K562 (cell line): ENCODE data around the gene AURKB. TPM values are rescaled to one million over a fixed set of nuclear protein-coding genes. Genes with fewer than 3 reads are reported as not detected.

Source experiments
- GABPB2 ChIP-seq: fragments of 250-450 bp; sonication (Bioruptor Pico); conservative IDR thresholded peaks from 2 replicates; pipeline ENCODE4 v1.5.1; 2021; ENCODE audit warnings: mild to moderate bottlenecking
- KDM5B ChIP-seq: fragments of 200-600 bp; sonication (generic); IDR thresholded peaks from 2 replicates; pipeline ENCODE4 v1.6.1; 2012; ENCODE audit warnings: low read depth, mild to moderate bottlenecking, moderate library complexity, low read length, control low read depth, inconsistent platforms; ENCODE audit not compliant: insufficient replicate concordance
- MEF2D ChIP-seq: conservative IDR thresholded peaks from 2 replicates; pipeline ENCODE4 v1.6.1; 2016; ENCODE audit warnings: low read depth, missing genetic modification characterization, missing compliant biosample characterization
- PCBP2 ChIP-seq: fragments of 200-400 bp; formaldehyde crosslinking; IDR thresholded peaks from 2 replicates; pipeline ENCODE4 v1.6.1; 2018; ENCODE audit warnings: low read length, low read depth, mild to moderate bottlenecking, moderate library complexity; ENCODE audit not compliant: poor library complexity, severe bottlenecking
- PHF20 ChIP-seq: fragments of 450-650 bp; IDR thresholded peaks from 2 replicates; pipeline ENCODE4 v1.6.1; 2018; ENCODE audit not compliant: partially characterized antibody
- PHF8 ChIP-seq: fragments of 200-600 bp; sonication (generic); IDR thresholded peaks from 2 replicates; pipeline ENCODE4 v1.6.1; 2012; ENCODE audit warnings: mixed run types, mild to moderate bottlenecking, inconsistent platforms, low read length, moderate library complexity, borderline replicate concordance
- RCOR1 ChIP-seq, 2 experiments: IDR thresholded peaks; 2 replicates each; pipeline ENCODE4 v1.6.1; 2012; ENCODE audit warnings: low read depth in 2 of 2, low read length in 2 of 2, borderline replicate concordance in 1 of 2, improper control_type of control experiment in 1 of 2
- SIN3A ChIP-seq, 2 experiments: fragments of 150-350 bp in 1 of 2; IDR thresholded peaks; 2 replicates each; pipeline ENCODE4 v1.6.1; 2011 to 2016; ENCODE audit warnings: borderline replicate concordance in 2 of 2, low read depth in 2 of 2, low read length in 2 of 2, mild to moderate bottlenecking in 2 of 2, moderate library complexity in 2 of 2; ENCODE audit not compliant: control insufficient read depth in 1 of 2
- TAF1 ChIP-seq: IDR thresholded peaks from 2 replicates; pipeline ENCODE4 v1.6.1; 2011; ENCODE audit warnings: mild to moderate bottlenecking, low read length, moderate library complexity; ENCODE audit not compliant: insufficient read depth, control insufficient read depth, severe bottlenecking; ENCODE audit errors: extremely low read depth
- TCF3 ChIP-seq: sonication (generic); formaldehyde crosslinking; IDR thresholded peaks from 2 replicates; pipeline ENCODE4 v1.4.0; 2020; ENCODE audit warnings: mild to moderate bottlenecking, missing genetic modification reagents
- ZKSCAN8 ChIP-seq: fragments of 200-800 bp; sonication (Bioruptor generic); IDR thresholded peaks from 2 replicates; pipeline ENCODE4 v1.6.1; 2016; ENCODE audit warnings: missing genetic modification characterization, missing compliant biosample characterization
- ZNF143 ChIP-seq: sonication (generic); formaldehyde crosslinking; IDR thresholded peaks from 2 replicates; pipeline ENCODE4 v1.9.0; 2022; ENCODE audit warnings: mild to moderate bottlenecking, missing genetic modification reagents
- ZNF644 ChIP-seq: fragments of 200-800 bp; sonication (Bioruptor generic); IDR thresholded peaks from 2 replicates; pipeline ENCODE4 v1.6.1; 2016; ENCODE audit warnings: low read depth, missing genetic modification characterization, missing compliant biosample characterization
- polyA plus RNA-seq, 8 experiments: library from polyadenylated mRNA; depleted of rRNA in 4 of 8; stranded (reverse) in 5 of 8; unstranded in 3 of 8; fragments of >200 nt; fragmentation: Nextera tagmentation in 2 of 8; fragmentation: Illumina TruSeq in 1 of 8; extraction: Ambion mirVana in 2 of 8; extraction: Trizol in 1 of 8; gene quantifications; 2 replicates each; pipeline versions ENCODE4 v1.2.1 to v1.2.3, GENCODE V29; 2011 to 2014; ENCODE audit warnings: inconsistent platforms in 1 of 8, missing spikeins in 1 of 8
- total RNA-seq, 7 experiments: library from RNA; depleted of rRNA in 6 of 7; stranded (reverse); fragments of >200 nt in 6 of 7; fragmentation: Illumina TruSeq in 2 of 7; extraction: Trizol in 2 of 7; gene quantifications; 2 replicates each; pipeline versions ENCODE4 v1.2.1 to v1.2.3, GENCODE V29; 2011 to 2021; ENCODE audit warnings: low replicate concordance in 1 of 7
- TF ChIP-seq, protein P1 (sequence below): fragments of 250-450 bp; sonication (Bioruptor Pico); IDR thresholded peaks from 2 replicates; pipeline ENCODE4 v1.5.0; 2021; ENCODE audit warnings: mild to moderate bottlenecking, borderline replicate concordance
- TF ChIP-seq, protein P2 (sequence below): fragments of 450-650 bp; formaldehyde crosslinking; IDR thresholded peaks from 2 replicates; pipeline ENCODE4 v1.4.0; 2022; ENCODE audit warnings: mild to moderate bottlenecking, moderate library complexity
- TF ChIP-seq, protein P3 (sequence below): sonication (generic); formaldehyde crosslinking; IDR thresholded peaks from 2 replicates; pipeline ENCODE4 v1.8.0; 2023; ENCODE audit warnings: missing genetic modification reagents, mild to moderate bottlenecking, borderline replicate concordance

The AURKB gene
- total and polyA plus RNA-seq, 9 of the 15 experiments (the other 6 are each of a cell fraction or from before 2014, with no cell fraction given), result 27.2 to 114 (median 74.8) TPM

DNA sequence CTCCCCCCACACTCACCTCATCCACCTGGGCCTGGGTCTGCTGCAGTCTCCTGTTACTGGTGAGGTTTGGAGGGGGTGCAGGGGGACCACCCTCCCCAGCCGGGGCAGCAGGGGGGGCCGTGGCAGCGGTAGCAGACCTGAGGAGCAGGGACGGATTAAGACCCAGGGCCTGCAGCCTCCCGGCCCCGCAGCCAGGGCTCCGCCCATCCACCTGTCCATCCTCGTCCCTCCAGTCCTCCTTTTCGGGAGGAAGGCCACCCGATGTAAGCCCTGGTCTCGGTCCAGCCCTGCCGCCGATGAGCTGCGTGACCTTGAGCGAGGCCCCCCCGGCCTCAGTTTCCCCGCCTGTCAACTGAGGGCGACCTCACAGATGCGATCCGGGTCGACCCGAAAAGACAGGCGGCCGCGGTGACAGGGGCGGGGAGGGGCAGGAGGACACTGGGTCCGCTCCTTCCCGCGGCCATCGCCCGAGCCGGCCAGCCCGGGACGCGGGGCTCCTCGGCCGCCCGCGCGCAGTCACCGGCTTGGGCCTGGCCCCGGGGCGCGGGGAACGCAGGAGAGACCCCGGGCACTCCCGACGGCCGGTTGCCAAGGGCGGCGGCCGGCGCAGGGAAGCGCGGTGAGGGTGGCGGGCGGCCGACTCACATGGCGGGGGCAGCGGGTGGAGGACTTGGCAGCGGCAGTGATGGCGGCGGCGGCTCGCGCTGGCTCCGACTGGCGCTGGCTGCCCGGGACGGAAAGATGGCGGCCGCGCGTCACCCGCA, 48.0 kb downstream of the AURKB start, which contains the start of gene VAMP2 (continued):
- TF ChIP-seq KDM5B, result peak; percentile 16
- no peak for TF ChIP-seq ZNF644 (tag)
- peak; percentile 56 to 65; a peak in 2 of 4 replicates for TF ChIP-seq SIN3A (IDR thresholded peaks at IDR 0.05; ENCODE audit: borderline replicate concordance in 2 of 2, control insufficient read depth in 1 of 2, low read depth in 2 of 2, low read length in 2 of 2)
- TF ChIP-seq TAF1, result peak; percentile 70
- TF ChIP-seq, protein P1, sequence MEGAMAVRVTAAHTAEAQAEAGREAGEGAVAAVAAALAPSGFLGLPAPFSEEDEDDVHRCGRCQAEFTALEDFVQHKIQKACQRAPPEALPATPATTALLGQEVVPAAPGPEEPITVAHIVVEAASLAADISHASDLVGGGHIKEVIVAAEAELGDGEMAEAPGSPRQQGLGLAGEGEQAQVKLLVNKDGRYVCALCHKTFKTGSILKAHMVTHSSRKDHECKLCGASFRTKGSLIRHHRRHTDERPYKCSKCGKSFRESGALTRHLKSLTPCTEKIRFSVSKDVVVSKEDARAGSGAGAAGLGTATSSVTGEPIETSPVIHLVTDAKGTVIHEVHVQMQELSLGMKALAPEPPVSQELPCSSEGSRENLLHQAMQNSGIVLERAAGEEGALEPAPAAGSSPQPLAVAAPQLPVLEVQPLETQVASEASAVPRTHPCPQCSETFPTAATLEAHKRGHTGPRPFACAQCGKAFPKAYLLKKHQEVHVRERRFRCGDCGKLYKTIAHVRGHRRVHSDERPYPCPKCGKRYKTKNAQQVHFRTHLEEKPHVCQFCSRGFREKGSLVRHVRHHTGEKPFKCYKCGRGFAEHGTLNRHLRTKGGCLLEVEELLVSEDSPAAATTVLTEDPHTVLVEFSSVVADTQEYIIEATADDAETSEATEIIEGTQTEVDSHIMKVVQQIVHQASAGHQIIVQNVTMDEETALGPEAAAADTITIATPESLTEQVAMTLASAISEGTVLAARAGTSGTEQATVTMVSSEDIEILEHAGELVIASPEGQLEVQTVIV (CRISPR knock-in tag), result no peak
- TF ChIP-seq ZNF143 (CRISPR knock-in tag), result 0 out of 2 replicates have a peak, but pooled peaks have one; percentile 36
- no peak for TF ChIP-seq PCBP2
- no peak for TF ChIP-seq TCF3
- no peak for TF ChIP-seq PHF20
- no peak for TF ChIP-seq RCOR1 (IDR thresholded peaks at IDR 0.05; ENCODE audit: borderline replicate concordance in 1 of 2, low read depth in 2 of 2, low read length in 2 of 2)
- no peak for TF ChIP-seq GABPB2 (CRISPR knock-in tag)
- no peak for TF ChIP-seq MEF2D (tag)
- no peak for TF ChIP-seq ZKSCAN8
- TF ChIP-seq, protein P2, sequence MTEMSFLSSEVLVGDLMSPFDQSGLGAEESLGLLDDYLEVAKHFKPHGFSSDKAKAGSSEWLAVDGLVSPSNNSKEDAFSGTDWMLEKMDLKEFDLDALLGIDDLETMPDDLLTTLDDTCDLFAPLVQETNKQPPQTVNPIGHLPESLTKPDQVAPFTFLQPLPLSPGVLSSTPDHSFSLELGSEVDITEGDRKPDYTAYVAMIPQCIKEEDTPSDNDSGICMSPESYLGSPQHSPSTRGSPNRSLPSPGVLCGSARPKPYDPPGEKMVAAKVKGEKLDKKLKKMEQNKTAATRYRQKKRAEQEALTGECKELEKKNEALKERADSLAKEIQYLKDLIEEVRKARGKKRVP, result no peak
- TF ChIP-seq, protein P3, sequence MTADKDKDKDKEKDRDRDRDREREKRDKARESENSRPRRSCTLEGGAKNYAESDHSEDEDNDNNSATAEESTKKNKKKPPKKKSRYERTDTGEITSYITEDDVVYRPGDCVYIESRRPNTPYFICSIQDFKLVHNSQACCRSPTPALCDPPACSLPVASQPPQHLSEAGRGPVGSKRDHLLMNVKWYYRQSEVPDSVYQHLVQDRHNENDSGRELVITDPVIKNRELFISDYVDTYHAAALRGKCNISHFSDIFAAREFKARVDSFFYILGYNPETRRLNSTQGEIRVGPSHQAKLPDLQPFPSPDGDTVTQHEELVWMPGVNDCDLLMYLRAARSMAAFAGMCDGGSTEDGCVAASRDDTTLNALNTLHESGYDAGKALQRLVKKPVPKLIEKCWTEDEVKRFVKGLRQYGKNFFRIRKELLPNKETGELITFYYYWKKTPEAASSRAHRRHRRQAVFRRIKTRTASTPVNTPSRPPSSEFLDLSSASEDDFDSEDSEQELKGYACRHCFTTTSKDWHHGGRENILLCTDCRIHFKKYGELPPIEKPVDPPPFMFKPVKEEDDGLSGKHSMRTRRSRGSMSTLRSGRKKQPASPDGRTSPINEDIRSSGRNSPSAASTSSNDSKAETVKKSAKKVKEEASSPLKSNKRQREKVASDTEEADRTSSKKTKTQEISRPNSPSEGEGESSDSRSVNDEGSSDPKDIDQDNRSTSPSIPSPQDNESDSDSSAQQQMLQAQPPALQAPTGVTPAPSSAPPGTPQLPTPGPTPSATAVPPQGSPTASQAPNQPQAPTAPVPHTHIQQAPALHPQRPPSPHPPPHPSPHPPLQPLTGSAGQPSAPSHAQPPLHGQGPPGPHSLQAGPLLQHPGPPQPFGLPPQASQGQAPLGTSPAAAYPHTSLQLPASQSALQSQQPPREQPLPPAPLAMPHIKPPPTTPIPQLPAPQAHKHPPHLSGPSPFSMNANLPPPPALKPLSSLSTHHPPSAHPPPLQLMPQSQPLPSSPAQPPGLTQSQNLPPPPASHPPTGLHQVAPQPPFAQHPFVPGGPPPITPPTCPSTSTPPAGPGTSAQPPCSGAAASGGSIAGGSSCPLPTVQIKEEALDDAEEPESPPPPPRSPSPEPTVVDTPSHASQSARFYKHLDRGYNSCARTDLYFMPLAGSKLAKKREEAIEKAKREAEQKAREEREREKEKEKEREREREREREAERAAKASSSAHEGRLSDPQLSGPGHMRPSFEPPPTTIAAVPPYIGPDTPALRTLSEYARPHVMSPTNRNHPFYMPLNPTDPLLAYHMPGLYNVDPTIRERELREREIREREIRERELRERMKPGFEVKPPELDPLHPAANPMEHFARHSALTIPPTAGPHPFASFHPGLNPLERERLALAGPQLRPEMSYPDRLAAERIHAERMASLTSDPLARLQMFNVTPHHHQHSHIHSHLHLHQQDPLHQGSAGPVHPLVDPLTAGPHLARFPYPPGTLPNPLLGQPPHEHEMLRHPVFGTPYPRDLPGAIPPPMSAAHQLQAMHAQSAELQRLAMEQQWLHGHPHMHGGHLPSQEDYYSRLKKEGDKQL, result no peak
- TF ChIP-seq PHF8, result peak; percentile 86; the same call in 1 of the 2 replicates
